ENCODE data around the gene KCNJ15.

KCNJ15 gene

DNA sequence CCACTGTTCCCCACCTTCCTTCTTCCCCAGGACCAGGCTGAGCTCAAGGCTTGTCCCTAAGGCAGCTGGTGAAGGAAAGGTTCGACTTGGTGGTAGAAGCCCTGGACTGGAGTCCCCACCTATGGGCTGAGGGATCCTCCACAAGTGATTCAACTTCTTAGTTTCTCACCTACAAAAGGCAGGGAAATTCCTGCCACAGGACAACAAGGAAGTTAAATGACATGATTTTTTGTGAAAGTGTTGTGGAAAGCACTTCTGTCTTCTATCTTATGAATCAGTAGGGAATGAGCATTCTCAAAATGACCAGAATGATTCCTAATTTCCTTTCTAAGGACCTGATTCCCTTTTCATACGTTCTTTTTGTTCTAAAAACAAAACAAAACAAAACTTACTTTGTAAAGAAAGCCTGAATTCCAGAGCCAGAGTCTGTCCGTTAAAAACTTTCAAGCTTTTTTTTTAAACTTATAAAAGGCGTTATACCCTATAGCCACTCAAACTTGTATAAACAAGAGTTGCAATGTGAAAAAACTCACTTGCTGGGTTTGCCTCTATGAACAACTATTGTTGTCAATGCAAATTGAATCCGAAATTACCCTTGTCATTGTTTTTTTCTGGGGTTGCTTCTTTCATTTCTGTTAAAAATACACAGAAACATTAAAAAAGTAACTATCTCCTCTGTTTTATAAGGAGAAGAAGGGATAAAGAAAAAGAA lies 12.2 kb downstream of the KCNJ15 start:
- no peak for DNase-seq

DNA sequence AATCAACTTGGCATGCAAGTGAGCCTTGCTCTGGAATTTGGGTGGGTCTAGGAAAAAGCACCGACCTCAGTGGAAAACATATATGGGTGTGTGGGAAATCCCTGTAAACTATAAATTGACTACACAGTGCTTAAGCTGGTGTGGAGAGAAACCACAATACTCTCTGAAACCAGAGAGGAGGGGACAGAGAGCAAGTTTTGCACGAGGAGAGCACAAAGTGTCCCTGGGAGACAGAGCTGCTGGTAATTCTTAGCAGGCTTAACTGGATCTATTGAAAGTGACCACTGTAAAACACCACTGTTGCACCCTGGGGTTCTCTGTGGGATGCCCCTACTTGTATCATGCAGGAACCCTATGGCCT lies 12.8 kb downstream of the KCNJ15 start:
- no peak for DNase-seq

DNA sequence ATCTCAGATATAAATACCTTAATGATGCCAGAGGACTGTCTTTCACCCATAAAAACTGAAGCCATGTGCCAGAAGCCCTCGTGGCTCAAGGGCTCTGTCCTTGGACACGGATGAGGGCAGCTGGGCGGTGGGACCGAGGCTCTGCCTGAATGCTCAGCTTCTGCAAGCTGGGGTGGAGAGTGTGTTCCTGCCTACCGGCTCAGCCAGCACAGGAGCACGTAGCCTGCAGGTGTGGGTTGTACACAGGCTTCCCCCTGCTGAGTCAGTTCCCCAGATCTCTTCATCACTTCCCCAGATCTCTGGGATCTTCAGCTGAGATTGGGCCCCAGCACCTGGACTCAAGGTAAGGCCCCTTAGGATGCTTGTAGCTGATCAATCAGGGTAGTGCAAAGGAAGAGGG lies 15.4 kb downstream of the KCNJ15 start:
- DNase-seq, result no peak

DNA sequence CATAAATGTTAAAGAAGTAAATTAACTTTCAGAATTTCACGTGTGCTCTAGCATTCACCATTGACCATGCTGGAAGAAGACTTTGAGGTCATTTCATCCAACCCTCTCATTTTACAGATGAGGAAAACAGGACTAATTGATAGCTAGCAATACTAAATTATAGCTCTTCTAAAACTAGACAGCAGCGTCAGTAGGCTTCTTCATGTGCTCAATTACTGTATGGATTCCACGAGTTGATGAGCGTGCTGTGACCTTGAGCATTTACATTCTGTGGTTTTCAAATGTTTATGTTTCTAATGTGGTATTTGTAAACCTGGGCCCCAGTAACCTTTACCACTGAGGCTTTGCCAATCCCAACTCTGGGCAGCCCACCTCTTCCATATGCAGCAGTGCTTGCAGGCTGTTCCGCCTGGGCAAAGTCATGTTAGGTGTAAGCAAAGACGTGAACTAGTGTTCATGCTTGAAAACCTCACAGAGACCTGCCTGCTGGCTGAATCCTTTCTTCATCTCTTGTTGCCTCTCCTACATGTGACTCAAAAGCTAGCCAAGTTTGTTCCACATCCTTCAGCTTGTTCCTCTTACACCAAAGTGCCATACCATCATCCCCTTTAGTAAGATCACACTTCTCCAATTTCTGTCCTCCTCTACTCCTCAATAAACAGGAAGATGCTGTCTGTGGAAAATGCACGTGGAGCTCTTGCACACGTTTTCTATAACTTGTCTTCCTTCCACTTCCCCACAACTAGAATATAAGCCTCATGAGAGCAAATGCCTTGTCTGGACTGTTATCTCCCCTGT lies 17.2 kb downstream of the KCNJ15 start:
- no peak for DNase-seq

DNA sequence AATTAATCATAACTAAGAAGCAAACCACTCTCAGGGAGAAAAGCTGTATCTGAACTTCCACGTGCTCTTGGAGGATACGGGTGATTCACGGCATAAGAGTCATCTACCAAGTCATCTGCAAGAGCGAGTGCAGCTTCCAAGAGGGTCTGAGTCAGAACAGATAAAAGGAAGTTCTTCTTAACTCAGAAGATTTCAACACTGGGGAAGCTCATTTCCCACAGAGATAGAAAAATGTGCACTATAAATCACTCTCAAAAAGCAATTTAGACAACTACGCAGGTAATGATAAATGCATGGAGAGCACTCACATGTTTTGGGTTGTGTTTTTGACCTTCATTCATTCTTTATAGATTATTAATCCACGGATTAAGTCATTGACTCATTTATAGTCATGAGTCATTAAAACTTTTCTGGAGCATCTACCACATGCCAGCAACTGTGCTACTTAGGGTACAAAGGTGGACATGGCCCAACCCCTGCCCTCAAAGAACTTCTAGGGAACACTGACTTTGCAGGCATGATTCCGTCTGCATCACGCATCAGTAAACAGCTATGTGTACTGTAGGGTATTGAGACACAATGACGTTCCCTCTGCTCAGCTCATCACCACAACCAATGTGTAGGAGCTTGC lies 20.8 kb downstream of the KCNJ15 start:
- no peak for DNase-seq

DNA sequence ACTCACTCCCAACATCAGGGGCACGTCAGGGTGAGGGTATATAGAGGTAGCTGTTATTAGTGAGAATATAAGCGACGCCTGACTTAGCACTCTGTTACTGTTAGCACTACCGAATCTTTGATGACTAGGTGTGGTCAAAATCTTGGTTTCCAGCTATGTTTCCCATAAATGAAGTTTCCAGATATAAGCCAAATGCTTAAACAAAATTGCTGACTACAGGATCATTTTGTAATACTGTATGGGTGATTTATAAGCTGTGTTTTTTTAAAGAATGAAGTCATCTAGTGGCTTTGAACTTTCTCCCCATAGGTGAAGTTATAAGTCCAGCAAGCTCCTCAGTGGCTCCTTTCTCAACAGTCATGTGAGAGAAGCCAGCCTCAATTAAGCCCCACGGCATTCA lies 23.7 kb downstream of the KCNJ15 start:
- no peak for DNase-seq

DNA sequence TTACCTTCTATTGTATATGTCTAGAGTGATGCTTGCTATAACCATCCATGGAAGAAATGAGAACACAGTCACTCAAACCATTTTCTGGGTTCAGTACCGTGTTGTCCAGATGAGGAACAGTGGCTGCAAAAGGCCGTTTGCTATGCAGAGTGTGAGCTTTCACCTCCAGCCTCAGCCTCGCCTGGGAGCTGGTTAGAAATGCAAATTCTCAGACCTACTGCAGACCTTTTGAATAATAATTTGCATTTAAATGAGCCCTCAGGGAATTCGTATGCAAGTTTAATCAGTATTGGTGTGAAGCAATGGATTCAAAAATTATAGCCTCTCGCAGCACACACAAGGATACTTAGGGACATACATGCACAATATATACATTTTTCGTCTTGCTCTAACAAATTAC lies 24.1 kb downstream of the KCNJ15 start:
- DNase-seq, result no peak

DNA sequence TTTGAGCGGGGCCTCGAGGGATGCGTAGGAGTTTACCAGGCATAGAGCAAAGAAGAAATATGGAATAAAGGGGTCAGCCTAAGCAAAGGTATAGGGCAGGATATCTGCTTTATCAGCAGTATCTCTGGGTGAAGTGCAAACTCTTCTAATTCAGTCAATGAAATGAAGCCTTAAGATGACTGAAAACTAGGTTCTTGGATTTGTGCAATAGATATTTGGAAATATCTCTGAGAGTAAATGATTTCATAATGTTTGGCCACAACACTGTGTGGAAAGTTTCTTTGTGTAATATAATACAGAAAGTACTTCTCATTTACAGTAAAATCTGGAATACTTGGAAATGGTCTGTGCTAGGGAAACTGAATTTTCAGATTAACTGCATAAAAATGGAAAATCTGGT lies 26.1 kb downstream of the KCNJ15 start:
- no peak for DNase-seq

DNA sequence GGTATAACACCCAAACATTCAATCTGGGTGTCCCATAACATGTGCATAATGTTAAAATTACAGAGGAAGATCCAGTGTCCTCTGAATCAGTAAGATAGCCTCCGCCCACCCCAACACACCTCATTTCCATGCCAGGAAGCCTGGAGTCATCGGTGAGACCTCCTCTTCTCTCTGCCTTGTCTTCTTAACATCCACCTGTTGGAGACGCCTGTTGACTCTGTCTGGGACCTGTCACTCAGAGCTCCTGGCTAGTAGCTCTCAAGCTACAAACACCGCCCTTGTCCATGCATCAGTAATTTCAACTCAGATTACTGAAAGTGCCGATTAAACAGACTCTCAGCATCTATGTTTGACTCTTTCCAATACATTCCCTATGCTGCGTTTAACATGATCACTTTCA lies 27.4 kb downstream of the KCNJ15 start:
- DNase-seq, result no peak

DNA sequence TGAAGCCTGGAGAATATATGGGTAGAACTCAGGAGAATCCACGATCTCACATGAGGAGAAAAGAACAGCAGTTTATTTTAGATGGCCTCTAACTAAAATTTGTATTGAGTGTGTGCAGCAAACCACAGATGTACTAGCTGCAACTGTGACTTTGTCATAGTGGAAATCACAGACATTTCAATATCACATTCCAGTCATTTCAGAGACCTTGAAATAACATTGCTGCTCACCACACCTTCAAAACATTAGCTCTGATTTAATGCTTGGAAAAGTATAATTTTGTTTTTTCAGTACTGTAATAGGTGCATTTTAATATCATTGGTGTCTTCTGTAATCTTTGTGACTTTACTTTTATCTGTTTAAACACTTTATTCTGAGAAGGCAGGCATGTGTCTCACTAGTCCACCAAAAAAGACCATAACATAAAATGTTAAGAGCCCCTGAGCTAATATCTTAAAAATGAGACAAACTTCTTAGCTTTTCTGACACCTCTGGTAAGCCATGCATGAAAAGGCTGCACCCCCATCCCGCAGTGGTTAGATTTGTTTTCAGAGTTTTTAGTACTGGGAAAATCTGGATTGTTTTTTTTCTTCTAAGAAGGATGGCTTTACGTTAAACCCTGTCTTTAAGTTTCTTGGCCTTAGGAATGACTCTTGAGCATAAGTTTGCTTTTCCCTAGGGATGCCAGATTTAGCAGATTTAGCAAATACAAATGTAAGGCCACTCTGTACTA lies 30.1 kb downstream of the KCNJ15 start:
- DNase-seq, result no peak

DNA sequence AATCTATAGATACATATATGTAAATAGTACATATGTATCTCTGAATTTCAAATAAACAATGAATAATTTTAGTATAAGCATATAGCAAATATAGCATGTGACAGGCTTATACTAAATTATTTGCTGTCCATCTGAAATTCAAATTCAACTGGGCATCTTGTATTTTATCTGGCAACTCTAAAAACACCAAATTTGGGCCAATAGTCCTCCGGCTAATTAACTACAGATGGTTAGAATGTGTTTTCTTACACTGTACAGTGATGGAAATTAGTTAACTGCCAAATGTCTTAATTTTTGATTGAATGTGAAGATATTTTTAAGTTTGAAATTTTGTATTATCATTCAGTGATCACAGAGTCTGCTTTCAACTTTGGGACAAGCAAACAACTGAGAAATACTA lies 30.7 kb downstream of the KCNJ15 start:
- no peak for DNase-seq

DNA sequence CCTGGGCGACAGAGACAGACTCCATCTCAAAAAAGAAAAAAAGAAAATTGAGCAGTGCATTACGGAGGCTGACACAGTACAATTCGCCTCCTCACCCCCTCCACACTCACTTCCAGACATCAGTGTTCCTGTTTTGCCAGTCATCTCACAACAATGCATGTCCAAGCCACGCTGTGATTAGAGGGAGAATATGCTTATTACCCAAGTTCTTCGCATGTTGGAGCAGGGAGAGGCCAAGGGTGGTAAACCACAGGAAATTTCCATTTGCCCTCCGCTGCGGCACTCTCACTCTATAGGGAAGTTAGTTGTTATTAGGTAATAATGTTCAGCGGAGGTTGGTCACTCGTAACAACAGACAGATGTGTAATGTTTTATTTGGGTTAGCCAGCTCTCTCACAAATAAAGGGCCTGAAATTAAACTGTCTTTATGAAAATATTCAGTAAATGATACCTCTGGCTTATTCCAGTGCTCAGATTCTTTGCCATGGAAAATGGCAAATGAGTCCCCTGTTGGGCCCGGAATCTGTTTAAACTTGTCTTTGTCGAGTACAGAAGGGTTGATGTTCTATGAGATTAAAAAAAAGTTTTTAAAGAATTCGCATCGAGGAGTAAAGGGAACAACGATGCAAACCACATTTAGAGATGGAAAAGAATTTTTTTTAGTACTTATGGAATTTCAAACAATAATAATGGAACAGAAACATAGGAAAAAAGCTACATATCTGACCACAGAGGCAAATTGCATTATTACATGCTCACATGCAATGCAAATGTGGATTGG lies 33.1 kb downstream of the KCNJ15 start:
- no peak for DNase-seq

DNA sequence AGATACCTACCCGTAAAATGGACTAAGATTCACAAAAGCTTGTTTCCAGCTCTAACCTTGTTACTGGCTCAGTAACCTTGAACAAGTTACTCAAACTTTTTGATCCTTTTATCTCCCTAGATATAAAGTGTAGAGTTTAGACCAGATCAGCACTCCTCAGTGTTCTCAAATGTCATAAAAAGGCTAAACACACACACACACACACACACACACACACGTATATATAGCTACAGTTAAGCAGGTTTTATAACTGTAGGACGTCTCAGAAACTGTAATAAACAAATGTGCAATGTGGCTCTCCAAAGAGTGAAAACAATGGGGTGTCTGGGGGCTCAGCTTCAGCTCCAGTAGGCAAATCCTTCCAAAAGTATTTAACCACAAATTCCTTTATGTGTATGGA lies 34.0 kb downstream of the KCNJ15 start:
- DNase-seq, result no peak

DNA sequence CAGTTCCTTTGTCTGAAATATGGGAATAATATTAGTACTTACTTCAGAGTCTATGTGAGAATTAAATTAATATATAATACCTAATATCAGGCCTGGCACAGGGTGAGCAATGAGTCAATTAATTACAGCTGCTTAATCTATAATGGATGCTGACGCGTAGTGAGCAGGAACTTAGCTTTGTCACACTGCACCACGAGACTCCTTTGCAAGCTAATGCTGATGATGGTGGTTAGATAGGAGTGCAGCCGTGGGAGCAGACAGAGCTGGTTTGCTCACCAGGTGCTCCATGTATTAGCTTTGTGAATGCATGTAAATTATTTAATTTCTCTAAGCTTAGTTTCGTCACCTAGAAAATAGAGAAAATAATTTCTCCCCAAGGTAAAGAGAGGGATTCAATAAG lies 35.1 kb downstream of the KCNJ15 start:
- DNase-seq, result no peak

DNA sequence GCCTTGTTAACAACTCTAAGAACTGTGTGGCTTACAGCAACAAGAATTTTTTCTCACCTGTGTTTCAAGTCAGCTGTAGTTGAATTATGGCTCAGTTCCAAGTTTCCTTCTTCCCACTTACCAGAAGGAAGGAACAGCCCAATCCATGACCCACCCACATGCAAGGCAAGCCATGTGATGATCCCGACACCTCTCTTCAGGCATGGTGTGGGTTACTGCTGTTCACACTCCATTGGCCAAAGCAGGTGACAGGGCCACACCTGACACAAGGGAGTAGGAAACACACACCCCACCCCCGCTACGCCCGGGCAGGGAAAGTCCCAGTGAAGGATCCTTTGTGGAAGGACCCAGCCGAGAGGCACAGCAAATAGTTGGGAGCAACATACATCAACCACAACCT lies 36.3 kb downstream of the KCNJ15 start:
- DNase-seq, result no peak

DNA sequence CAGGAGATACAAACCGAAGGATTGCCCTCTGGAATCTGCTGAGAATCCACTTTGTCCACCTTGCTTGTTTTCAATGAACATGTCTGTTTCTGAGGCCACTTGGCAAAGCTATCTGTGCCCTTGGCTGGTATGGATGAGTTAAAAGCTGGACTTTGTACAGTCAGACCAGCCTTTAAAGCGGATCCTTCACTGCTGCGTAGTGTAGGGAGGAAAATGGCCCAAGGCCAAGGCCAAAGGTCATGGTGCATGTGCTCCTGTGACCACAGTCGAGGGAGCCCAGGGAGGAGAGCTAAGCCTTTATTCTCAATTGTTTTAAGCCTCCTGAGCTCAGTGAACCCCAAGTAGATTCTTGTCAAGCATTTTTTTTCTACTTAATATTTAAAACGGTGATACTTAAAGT lies 37.0 kb downstream of the KCNJ15 start:
- DNase-seq, result no peak

DNA sequence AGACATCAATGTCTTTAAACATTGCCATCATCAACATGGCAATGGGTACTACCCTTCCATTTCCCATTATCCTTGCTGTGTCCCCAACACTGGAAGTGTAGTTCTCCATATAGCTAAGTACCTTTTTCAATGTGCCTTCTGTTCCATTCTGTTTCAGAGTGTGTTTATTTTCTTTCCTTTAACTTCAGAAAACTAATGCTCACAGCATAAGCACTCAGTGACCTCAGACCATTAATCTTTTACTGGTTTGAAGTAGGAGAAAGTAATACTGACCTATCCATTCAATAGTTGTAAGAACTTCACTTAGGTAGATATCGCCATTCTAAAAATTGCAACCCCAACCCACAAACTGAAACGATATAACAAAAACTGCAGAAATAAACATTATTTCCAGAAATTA lies 37.8 kb downstream of the KCNJ15 start:
- DNase-seq, result no peak

DNA sequence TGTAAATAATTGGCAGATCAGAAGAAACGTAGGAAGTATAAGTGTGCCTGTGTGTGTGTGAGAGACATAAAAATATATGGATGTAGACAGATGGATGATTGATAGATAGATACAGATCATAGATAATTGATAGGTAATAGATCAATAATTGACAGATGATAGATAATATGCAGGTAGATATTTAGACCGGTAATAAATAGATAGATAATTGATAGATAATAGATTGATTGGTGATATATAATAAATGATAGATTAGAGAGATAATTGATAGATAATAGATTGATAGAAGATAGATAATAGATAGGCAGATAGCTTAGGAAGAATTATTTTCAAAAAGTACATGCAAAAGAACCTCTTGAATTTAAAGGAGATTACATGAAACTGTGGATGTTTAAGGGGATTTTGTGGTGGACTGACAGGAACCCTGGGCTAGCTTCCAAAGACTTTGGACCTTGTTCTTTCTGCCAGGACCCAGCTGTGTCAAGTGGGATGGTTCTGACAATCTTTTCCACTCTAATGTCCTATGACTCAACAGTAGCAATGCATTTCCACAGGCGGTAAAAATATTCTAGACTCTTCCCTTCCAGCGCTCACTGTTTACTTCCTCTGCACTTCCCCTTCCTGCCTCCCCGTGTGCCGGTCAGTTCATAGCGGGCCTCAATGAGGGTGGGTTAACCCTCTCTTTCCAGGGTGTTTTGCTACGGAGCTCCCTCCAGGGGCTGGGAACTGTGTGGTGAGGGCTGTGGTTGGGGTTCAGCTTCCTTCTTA lies 39.4 kb downstream of the KCNJ15 start:
- no peak for DNase-seq

DNA sequence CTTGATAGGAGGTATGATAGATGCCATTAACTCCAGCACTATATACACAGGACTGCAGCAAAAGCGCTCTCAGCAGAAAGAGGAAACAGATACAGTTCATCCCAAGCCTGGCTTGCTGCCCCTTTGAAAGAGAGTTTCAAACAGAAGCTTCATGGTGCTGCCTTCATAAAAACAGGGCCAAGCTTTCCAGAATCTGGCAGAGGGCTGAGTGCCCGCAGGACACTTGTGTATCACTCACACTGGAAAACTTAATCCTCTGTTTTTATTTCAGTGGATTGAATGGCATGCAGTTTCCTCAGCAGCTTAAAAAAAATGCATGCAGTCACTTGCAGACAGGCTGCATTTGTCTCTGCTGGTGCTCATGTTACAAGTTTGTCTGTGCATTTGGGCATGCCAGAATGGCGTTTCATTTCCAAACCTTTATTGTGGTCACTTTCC lies 40.4 kb downstream of the KCNJ15 start:
- no peak for DNase-seq

DNA sequence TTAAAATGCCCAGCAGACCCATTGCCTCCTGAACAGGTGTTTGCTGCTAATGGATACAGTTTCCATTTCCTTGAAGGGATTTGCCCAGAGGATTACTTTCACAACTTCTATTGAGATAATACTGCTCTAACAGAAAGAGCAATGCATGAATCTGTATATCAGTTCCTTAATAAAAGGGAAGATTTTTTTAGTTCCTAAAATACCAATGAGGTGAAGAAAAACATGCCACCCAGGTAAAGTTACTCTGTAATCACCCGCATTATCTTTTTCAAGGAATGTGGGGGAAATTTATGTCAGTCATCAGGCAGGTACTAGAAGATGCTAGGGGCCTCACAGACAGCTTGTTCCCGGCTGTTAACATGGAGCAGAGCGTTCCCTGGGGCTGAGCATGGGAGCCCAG lies 41.1 kb downstream of the KCNJ15 start:
- no peak for DNase-seq

DNA sequence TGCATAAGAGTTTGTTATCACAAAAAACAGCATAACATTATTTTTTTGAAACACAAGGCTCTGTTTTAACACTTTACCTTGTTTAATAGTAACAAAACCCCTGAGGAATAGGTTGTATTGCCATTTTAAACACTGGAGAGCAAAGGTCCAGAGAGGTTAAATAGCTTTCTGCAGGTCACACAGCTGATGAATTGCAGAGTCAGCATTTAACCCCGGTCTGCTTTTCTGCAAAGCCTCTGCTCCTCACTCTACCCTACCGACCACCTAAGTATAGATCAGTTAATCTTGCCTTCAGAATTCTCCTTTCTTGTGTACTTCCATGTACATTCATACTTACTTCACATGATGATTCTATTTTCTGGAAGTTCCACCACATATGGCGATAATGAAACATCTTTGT lies 42.0 kb downstream of the KCNJ15 start:
- DNase-seq, result no peak

DNA sequence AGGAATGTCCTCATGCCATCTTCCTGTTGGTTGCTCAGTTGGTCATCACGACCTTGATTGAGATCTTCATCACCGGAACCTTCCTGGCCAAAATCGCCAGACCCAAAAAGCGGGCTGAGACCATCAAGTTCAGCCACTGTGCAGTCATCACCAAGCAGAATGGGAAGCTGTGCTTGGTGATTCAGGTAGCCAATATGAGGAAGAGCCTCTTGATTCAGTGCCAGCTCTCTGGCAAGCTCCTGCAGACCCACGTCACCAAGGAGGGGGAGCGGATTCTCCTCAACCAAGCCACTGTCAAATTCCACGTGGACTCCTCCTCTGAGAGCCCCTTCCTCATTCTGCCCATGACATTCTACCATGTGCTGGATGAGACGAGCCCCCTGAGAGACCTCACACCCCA lies 42.9 kb downstream of the KCNJ15 start:
- DNase-seq, result no peak

All from NCI-H2107 (cell line).